ENCODE measurements around the gene GNG13. TPM values are rescaled to one million over a fixed set of nuclear protein-coding genes. Genes with fewer than 3 reads are reported as not detected.

Gene GNG13
- total RNA-seq, 2 experiments from 2014 or later, result not detected

- intact Hi-C loops (cut with micrococcal nuclease), result no loop called here
- CTCF ChIA-PET, result no interaction called here
- no peak for TF ChIP-seq CTCF (IDR thresholded peaks at IDR 0.05)
- POLR2A ChIA-PET, result interaction anchor here (0.6 kb wide), 1 partner anchor 547 kb away, joined by 3 read pairs; no protein-coding TSS in a partner anchor
- Mint-ChIP-seq H3K27me3 (no peaks in the 10 kb centered on the region), H3K4me3 (no peak overlapping the region), H3K9me3 (no peaks in the 10 kb centered on the region), H3K4me1 (ENCODE audit: low read depth) (no peaks in the 10 kb centered on the region), H3K36me3 (ENCODE audit: low read depth) (no peaks in the 10 kb centered on the region), H3K27ac (no peak overlapping the region)
- DNase-seq (no peak), ATAC-seq (no peak)
Measured at GRCh38 chr16:845351-845745, 44.8 kb upstream of the GNG13 start.

GRCh38 chr16:844638-845350 lies 44.3 kb upstream of the GNG13 start:
- Mint-ChIP-seq H3K4me3 (no peak overlapping the region), H3K36me3 (ENCODE audit: low read depth) (no peaks in the 10 kb centered on the region), H3K27me3 (no peaks in the 10 kb centered on the region), H3K9me3 (no peaks in the 10 kb centered on the region), H3K4me1 (ENCODE audit: low read depth) (no peaks in the 10 kb centered on the region), H3K27ac (no peak overlapping the region)
- intact Hi-C loops (cut with micrococcal nuclease), result no loop called here
- ATAC-seq (no peak), DNase-seq (no peak)
- POLR2A ChIA-PET, result no interaction called here
- TF ChIP-seq CTCF (IDR thresholded peaks at IDR 0.05), result no peak
- CTCF ChIA-PET, result no interaction called here

GRCh38 chr16:843771-844170 lies 43.2 kb upstream of the GNG13 start:
- ChIA-PET POLR2A (no interaction called here), CTCF (no interaction called here)
- intact Hi-C loops (cut with micrococcal nuclease), result no loop called here
- ATAC-seq, result no peak
- no peak for DNase-seq
- Mint-ChIP-seq H3K36me3 (ENCODE audit: low read depth) (no peaks in the 10 kb centered on the region), H3K4me1 (ENCODE audit: low read depth) (no peaks in the 10 kb centered on the region), H3K27me3 (peaks cover 2% of the 10 kb centered on the region), H3K4me3 (no peak overlapping the region), H3K27ac (no peak overlapping the region), H3K9me3 (no peaks in the 10 kb centered on the region)
- no peak for TF ChIP-seq CTCF (IDR thresholded peaks at IDR 0.05)

- ChIA-PET POLR2A (no interaction called here), CTCF (no interaction called here)
- intact Hi-C loops (cut with micrococcal nuclease), result no loop called here
- no peak for TF ChIP-seq CTCF (IDR thresholded peaks at IDR 0.05)
- Mint-ChIP-seq H3K4me3 (no peak overlapping the region), H3K27me3 (peaks cover 2% of the 10 kb centered on the region), H3K27ac (no peak overlapping the region), H3K36me3 (ENCODE audit: low read depth) (peaks cover 1% of the 10 kb centered on the region), H3K9me3 (no peaks in the 10 kb centered on the region), H3K4me1 (ENCODE audit: low read depth) (no peaks in the 10 kb centered on the region)
- ATAC-seq (no peak), DNase-seq (no peak)
Measured at GRCh38 chr16:842711-843560, 42.4 kb upstream of the GNG13 start.

GRCh38 chr16:842061-842476 lies 41.5 kb upstream of the GNG13 start:
- no peak for TF ChIP-seq CTCF (IDR thresholded peaks at IDR 0.05)
- Mint-ChIP-seq H3K9me3 (no peaks in the 10 kb centered on the region), H3K4me1 (ENCODE audit: low read depth) (no peaks in the 10 kb centered on the region), H3K27me3 (peaks cover 2% of the 10 kb centered on the region), H3K36me3 (ENCODE audit: low read depth) (peaks cover 1% of the 10 kb centered on the region), H3K4me3 (no peak overlapping the region), H3K27ac (no peak overlapping the region)
- intact Hi-C loops (cut with micrococcal nuclease), result no loop called here
- DNase-seq (peak; percentile 8), ATAC-seq (peak; percentile 60)
- CTCF ChIA-PET, result no interaction called here
- POLR2A ChIA-PET, result no interaction called here
